GM19351 (cell line): ENCODE data around the gene RNF144A.

Experiments
- ATAC-seq: cut with Tn5 transposase; IDR thresholded peaks from one replicate; pipeline ENCODE4 v1.9.1; 2021; ENCODE audit warnings: mild to moderate bottlenecking, moderate library complexity; ENCODE audit not compliant: unreplicated experiment

Gene RNF144A

DNA sequence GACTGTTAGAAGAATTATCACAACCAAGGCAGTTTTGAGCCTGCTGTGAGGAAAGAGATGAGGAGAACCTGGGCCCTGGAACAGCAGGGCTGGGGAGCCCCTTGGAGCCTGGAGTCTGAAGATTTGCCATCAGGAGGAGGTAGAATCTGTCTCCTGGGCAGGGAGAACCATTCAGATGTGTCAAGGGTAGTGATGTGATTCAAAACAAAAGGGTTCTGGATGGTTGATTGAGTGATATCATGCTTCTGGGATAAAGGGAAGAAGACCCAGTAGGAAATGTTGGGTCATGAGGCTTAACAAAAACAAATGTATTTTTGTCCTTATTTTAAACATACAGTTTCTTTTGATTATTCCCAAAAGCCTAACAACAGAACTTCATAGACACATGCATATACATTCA lies 28.6 kb downstream of the RNF144A start:
- no peak for ATAC-seq

DNA sequence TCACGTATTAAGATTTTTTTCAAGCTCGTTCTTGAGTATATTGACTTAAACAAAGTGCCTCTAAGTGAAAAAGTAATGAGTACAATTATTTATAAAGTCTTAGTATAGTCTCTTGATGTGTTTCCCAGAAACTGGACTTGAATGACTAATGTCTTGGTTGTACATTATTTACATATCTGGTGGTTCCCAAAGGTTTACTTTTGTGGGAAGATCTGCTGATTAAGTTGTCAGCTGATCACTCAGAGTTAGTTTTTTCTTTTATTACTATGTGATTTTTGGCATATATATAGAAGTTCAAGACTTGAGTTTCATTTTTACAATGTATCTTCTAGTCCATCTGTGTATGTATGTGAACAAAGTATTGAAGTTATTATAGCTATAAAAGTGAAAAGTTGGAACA lies 29.5 kb downstream of the RNF144A start:
- no peak for ATAC-seq

DNA sequence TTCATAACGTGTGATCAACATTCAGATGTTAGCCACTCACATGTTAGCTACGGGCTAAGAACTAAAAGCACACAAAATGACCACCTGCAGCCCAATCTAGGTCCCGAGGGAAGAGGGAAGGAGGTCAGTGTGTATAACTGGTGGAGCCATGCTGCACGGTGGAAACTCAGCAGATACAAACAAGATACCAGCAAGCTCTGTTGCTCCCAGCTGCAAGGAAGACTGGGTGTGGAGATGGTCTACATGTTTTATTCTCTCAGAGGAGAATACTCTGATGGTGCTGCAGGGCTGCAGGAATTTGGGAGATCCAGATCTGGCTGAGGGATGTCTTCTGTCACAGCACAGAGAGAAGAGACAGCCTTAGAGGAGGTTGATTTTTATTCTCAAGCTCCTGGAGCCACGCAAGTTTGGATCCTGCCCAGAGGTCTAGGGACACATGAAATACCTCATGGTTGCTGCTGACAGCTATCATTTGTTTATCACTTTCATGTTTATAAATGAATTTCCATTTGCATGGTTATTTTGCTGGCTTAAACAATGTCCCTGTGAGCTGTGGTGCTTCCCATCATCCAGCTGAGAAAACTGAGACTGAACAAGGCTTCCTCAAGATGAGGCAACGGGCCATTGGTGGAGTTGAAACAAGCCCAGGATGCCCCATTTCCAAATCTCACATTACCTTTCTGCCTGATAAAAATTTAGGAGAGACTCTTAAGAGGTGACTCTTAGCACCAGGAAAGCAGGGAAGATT lies 30.9 kb downstream of the RNF144A start:
- no peak for ATAC-seq

DNA sequence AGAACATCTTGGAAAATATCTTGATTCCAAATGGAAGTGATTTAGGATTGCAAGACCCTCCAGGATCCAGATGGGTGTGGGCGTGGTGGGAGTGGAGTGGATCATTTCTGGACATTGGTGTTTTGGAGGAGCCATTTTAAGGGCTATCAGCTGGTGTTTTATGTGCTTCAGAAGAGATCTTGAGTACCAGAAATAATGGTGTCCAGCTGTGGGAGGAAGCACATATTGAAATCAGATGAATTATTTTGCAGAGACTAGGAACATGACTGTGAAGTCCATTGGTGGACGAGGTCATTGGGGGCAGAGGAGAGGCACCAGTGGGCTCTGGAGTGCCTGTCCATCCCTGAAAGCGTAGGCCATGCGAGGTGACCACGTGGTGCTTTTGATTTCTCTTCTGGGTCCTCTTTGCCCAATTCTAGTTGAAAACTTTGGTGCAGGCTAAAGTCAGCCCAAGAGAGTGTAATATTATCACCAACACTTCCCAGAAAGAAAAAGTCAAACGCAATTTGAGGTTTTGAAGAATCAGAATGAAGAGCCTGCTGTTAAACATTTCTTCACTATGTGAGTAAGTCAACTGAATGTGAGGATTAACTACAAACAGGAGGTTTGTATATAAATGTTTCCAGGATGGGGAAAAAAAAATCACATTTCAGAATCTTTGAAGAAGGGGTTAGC lies 31.6 kb downstream of the RNF144A start:
- ATAC-seq = no peak

DNA sequence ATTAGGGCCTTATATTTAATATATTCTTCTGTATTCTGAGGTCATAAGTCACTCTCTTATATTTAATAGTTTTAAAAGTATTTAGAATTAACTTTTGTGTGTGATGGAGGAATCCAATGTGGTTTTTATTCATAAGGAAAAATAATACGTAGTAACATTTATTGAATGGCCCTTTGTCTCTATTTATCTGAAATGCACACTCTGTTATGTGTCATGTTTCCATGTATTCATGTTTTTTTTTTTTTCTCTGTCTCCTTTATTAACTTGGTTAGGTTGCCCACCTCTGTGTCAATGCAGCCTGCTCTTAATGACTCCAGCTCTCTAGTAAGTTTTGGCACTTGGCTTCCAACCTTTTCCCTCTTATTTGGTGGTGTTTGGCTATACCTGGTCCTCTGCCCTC lies 33.8 kb downstream of the RNF144A start:
- ATAC-seq = no peak

DNA sequence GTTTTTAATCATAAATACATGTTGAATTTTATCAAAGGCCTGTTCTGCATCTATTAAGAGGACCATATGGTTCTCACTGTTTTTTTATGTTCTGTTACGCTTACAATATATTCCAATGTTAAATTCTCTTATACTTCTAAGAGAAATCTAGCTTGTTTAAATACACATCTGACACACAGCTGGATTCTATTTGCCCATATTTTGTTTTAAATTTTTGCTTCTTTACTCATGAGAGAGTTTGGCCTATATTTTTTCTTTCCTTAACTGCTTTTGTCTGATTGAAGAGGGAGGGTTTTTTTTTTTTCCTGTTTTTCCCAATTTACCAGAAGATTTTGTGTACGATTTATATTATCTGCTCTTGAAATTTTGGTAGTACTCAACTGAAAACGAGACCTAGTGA lies 34.9 kb downstream of the RNF144A start:
- no peak for ATAC-seq

DNA sequence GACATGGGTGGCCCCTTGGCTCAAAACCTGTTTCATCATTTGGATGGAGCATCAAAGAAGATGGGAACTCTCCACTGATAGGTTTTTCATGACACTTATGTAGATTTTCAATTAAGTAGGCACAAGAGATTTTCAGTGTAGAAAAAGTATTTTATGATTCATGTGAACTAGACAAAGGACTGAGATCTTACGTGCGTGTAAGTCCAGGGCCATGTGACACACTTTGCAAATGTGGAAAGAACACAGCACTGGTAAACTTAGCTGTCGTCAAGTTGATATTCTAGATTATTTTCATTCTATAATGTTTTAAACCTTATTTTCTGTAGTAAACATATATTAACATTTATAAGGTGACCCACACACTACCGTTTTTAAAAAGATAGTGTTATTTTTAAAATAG lies 37.4 kb downstream of the RNF144A start:
- ATAC-seq = no peak

DNA sequence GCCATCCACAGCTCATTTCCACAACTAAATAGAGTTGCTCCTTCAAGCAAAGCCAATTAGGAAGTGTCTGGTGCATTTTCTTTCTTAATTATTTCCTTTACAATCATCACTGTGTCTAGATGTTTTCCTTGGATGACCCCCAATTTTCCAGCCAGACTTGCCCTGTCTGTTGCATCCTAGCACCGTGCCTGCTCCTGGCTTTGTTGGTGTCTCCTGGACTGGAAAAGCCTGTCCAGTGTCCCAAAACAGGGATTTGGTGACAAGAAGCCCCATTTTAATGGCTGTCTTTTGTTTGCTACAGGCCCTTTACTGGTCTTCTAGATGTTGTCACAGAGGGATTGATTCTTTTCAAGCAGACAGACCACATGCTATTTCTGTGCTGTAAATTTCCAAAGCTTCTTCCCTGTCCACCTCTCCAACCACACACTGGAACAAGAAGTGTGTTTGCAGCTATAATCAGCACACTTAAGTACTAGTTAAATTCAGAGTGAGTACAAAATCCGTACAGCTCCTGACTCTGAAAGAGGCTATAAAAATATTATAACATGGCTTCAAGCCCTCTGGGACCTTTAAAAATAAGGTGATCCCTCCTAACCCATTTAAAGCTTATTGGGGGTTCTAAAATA lies 38.4 kb downstream of the RNF144A start:
- no peak for ATAC-seq

DNA sequence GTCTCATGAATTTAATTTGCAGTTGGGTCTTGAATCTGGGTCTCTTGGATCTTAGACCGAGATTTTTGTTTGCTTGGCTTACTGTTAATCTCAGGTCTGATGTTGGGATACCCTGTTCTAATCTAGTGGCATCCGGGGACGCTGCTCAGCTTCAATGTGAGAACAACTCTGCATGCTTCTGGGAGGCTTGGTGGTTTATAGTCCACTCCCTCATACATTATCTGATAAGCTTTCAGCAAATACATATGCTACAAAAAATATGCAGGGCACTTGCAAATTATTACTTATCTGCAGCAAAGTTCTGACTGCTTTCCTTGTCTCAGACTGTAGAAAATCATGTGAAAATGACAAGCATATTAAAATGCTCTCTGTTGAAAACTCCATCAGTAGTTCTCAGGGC lies 39.4 kb downstream of the RNF144A start:
- ATAC-seq = no peak

DNA sequence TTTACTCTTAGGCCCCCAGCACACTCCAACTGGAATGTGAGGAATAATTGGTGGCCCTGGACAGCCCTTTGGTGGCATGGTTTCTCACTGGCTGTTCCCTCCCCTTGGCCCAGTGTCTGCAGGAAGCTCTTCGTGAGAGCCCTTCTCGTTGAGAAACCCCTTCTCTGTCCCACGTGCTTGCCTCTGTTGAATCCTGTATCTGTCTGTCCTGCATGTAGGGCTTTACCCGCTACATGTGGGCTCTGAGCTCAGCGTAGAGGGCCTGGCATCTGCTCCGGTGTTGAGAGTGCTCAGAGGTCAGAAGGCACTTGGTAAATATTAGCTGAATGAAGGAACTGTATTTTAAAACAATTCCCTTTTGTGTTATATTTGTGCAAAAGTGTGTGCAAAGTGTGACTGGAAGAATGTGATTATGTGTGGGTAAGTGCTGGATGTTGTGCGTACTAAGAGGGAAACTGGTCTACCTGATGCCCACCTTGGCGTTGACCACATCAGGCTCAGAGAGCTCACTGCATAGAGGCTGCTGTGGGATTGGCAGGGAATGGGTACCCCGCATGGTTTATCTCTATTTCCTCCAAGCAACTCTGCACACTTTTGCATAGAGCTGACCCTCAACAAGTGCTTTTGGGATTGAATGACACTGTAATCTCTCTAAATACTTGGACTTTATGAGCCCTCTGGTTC lies 40.0 kb downstream of the RNF144A start:
- ATAC-seq = no peak

DNA sequence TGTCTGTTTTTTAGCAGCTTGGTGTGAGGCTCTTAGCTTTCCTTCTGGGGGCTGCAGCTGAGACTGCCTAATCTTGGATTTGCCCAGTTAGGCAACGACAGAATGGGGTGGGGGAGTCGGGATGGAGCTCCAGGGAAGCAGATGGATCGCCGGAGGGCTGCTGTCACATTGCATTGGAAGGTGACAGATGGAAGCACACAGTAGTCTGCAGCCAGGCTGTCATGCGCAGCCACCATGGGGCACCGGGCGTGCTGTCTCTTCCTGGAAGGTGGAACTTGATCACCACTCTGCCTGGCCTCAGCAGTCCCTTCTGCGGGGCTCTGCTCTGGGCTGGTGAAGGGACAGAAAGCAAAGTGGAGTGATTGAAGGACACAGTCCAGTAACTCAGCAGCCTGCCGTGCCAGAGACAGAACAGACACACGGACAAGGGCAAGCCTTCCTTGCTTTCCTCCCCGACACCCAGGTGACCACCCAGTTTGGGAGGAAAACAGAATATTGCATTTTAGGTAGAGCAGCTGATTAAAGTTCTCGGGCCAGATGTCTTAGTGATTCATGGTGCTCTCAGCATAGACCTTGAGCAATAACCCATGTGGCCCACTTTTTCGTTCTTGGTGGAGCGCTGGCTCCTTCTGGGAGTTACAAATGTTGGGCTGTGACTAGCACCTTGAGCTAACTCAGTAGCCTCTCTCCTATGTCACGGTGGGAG lies 40.9 kb downstream of the RNF144A start:
- no peak for ATAC-seq

DNA sequence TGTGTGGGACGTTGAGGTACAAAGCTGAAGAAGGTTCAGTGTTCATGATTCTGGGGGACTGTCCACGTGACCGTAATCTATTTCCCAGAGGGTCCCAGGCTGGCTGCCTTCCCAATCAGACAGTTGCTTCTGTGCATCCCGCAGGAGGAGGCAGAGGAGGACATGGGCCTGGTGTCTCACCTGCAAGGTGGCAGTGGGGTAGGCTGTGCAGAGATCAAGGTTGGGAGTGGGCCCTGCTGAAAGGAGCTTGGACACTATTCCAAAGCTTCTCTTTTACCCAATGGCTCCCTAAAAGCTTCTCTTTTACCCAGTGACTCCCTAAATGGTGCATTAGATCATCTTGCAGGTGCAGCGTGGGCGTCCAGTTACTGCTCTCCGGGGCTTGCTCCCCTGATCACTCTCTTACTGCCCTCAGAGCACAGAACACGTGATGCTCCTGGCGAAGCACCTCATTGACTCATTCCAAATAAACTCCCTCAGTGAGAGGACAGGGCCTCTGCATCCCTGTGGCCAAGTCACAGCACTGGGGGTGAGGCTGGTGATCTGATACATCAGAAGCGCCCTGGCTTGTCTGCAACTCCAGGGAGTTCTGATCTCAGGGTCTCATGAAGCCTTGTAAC lies 41.5 kb downstream of the RNF144A start:
- no peak for ATAC-seq

DNA sequence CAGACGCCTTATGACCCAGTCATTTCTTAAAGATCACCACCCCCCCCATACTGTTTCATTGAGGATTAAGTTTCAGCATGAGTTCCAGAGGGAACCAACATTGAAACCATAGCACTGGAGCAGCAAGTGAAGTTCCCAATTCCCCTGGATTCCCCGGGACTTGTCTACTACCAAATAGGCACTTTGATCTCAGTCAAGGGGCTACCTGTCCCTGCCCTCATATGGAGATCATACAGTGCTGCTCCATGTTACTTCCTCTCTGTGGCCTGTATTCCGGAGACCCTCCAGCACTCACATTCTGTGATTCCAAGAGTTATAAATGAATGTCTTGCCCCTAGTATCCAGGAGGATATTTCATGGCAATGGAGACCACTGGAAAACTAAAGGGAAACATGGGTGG lies 42.5 kb downstream of the RNF144A start:
- ATAC-seq = no peak

DNA sequence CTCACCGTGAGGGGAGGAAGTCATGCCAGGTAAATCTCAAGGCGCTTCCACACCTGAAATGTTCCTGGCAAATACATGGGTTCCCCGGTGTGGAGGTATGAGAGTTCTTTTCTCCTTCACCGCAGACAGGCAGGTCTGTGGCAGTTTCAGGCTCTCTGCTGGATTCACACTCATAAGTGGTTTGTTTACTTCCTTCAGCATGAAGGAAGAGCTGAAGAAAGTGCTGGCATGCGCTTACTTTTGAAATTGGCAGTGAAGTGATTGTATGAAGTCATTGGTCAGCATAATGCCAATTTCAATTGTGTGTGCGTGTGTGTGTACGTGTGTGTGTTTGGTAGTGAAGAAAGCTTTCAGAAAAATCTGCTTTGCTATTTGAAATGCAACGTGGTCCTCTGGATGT lies 43.4 kb downstream of the RNF144A start:
- no peak for ATAC-seq

DNA sequence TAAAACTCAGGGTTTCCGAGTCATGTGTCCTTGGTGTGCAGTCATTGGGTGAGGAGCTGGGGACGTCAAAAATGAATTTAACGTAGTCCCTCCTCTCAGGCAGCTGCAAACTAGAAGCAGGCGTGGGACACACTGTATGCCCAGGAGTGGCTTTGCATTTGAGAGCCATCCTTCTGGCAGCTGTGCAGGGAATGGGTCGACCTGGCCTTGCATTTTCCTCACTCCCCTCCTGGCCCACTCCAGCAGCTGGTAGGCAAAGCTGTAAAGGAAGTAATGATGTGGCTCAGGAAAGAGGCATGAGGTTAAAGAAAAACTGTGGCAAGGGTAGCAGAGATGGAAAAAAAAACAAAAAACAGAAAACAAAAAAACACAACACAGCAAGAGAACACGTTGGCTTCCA lies 46.5 kb downstream of the RNF144A start:
- ATAC-seq = no peak

DNA sequence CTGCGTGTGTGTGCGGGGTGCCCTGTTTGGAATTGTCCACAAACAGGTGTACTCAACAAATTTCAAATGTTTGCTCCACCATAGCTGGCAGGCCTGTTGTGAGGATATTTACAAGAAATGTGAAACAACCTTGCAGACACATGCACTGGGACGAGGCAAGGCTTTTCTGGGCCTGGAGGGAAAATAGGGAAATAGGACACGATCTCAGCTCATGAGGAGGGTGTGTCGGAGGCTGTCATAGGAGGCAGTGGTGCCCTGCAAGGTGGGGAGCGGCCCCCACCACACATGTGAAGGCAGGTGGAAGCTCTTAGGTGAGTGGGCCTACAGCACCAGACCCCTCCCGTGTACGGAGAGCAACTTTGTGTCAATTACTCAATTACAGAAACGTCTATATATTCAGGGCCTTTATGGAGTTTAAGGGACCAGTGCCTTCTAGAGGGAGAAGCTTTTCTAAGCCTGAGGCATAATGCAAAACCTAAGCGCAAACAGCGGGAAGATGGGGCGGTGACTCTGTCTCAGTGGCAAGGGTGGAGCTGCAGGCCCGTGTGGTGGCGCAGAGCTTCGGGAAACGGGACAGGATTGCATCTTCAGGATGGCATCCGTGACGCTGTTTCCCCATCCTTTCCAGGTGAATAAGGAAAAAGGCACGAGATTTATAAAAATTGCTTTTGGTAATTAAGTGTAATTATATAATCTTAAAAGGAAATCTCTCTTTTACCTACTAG lies 48.0 kb downstream of the RNF144A start:
- ATAC-seq = no peak

DNA sequence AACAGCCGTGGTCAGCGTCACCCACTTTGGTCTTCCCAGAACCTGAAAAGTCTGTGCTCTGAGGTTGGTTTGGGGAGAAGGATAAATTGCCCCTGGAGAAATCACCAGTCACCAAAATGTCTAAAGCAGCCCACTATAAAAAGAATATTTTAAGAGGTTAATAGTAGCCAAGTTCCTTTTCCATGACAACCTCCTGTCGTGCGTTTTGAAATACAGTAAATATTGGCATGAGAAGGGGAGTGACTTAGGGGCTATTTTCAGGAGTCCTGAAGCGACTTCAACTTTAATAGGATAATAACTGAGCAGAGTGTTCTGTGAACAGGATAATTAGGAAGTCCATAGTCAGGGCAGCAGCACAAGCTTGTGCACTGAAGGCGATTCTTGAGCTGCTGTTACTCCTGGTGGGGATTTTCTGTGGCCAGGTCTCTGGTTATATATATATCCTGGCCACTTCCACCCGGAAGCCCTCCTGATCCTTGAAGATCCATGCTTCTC lies 49.3 kb downstream of the RNF144A start:
- ATAC-seq = no peak

DNA sequence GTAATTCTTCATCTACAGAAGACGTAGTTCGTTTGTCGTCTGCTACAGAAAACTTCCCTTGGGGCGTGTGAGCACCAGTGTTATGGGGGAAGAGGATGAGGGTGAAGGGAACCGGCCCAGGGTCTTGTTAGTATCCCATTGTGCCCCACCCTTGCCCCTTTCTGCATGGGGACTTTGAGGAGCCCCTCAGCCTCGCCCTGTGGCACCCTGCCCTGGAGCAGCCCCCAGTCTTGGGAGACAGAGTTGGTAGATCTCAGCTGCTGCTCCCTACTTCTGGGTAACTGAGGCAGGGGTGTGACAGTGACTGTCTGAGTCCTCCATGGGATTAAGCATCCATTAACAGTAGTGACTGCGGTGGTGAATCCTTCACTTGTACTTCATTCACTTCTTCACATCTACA lies 50.1 kb downstream of the RNF144A start:
- no peak for ATAC-seq

DNA sequence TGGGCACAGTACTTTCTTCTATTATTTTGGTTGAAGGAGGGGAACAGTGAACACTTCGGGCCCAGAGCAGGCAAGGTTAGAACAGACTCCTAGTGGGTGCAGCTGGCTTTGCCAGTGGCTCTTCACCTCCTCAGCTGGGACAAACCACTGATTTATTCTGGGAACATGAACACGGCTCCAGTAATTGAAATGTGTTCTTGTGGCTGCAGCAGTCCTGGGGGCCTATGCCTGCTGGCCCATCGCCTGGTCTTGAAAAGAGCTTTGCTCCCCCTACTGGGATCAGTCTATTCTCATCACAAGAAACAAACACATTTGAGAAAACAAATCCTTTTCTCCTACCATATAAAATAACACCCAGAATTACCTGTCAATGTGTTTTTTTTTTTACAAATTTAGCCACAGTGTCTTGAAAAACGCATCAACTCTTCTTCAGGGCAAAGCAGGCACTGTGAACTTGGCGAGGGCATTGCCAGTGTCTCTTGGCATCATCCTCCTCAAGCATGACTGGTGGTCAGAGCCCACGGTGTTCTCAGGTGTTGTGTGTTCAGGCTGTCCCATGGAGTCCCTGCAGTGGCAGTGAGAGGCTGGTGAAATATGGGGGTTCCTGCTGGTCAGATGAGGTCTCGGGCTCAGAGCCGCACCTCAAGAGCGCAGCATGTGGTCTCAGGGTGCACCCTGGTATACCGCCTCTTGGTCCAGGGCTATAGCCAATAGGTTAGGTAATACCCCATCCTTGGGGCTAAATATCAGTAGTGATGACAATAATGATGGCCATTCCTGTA lies 51.3 kb downstream of the RNF144A start:
- no peak for ATAC-seq
